HCT116 (cell line): ENCODE data around the gene DDX24. TPM values are rescaled to one million over a fixed set of nuclear protein-coding genes. Genes with fewer than 3 reads are reported as not detected.

Source experiments
- ATAC-seq: fragments of 200-7000 bp; cut with Tn5 transposase; 2 replicates; pipeline ENCODE4 v1.9.1; 2020; ENCODE audit warnings: mild to moderate bottlenecking, moderate library complexity
- BruUV-seq: library from RNA; stranded (reverse); fragments of 400-500 nt; replicated peaks from 2 replicates; lab custom pipeline; 2021; lab: Mats Ljungman, UMichigan
- CTCF ChIA-PET: fragments of 300-600 bp; sonication (Branson Sonifier 250); formaldehyde crosslinking; loops from one replicate; lab custom pipeline; 2021; ENCODE audit warnings: antibody characterized with exemption; lab: Charles Lee
- POLR2A ChIA-PET: fragments of 300-600, 350-600 bp; sonication (Branson Sonifier 250); formaldehyde crosslinking; loops from one replicate; lab custom pipeline; 2021; ENCODE audit warnings: antibody characterized with exemption; lab: Charles Lee
- RAD21 ChIA-PET, 2 experiments: fragments of 300-600 bp; sonication (Branson Sonifier 250); formaldehyde crosslinking; loops; one replicate each; lab custom pipeline; 2023; ENCODE audit warnings: low total read pairs in 2 of 2; ENCODE audit not compliant: uncharacterized antibody in 2 of 2, unreplicated experiment in 2 of 2, low non-redundant PET in 1 of 2; lab: Charles Lee
- DNase-seq: peaks from one replicate; pipeline ENCODE4 v3.0.0-alpha.2; 2010; ENCODE audit warnings: low read depth, low spot score
- H2AFZ ChIP-seq: fragments of 200-600 bp; shearing (Covaris generic), sonication (generic); 2 replicates; pipeline ENCODE4 v1.6.1; 2017; ENCODE audit warnings: low read depth, mixed run types, mixed read lengths, antibody characterized with exemption, low read length; ENCODE audit not compliant: poor library complexity, severe bottlenecking
- H3K27ac ChIP-seq: 2 replicates; pipeline ENCODE4 v1.5.1; 2012; ENCODE audit warnings: low read depth, low read length
- H3K27me3 ChIP-seq: fragments of 200-600 bp; sonication (generic); 2 replicates; pipeline ENCODE4 v1.6.1; 2016; ENCODE audit warnings: mixed run types, low read length, mixed read lengths; ENCODE audit not compliant: insufficient read depth
- H3K36me3 ChIP-seq, 2 experiments: fragments of 200-500 bp in 1 of 2; fragments of 200-600 bp in 1 of 2; sonication (Bioruptor generic) in 1 of 2; sonication (generic) in 1 of 2; 2 replicates each; pipeline versions ENCODE4 v1.5.1 to v1.6.1; 2014 to 2016; ENCODE audit warnings: low read length in 2 of 2, inconsistent platforms in 1 of 2, mixed read lengths in 1 of 2, mixed run types in 1 of 2; ENCODE audit not compliant: insufficient read depth in 2 of 2, control insufficient read depth in 1 of 2
- H3K4me1 ChIP-seq, 2 experiments: fragments of 200-600 bp in 1 of 2; sonication (generic) in 1 of 2; 2 replicates each; pipeline versions ENCODE4 v1.5.1 to v1.6.1; 2012 to 2017; ENCODE audit warnings: low read length in 2 of 2, inconsistent platforms in 1 of 2, mild to moderate bottlenecking in 1 of 2, mixed read lengths in 1 of 2, mixed run types in 1 of 2, moderate library complexity in 1 of 2; ENCODE audit not compliant: insufficient read depth in 2 of 2, control insufficient read depth in 1 of 2
- H3K4me2 ChIP-seq: fragments of 200-600 bp; sonication (generic); 2 replicates; pipeline ENCODE4 v1.6.1; 2017; ENCODE audit warnings: mixed run types, low read length, mixed read lengths
- H3K4me3 ChIP-seq, 2 experiments: fragments of 200-600 bp in 1 of 2; sonication (generic) in 1 of 2; replicated peaks in 1 of 2; 2 replicates each; pipeline ENCODE4 v1.5.1; 2011 to 2016; ENCODE audit warnings: low read length in 2 of 2, control low read depth in 1 of 2, low read depth in 1 of 2, mild to moderate bottlenecking in 1 of 2, mixed read lengths in 1 of 2, mixed run types in 1 of 2
- H3K79me2 ChIP-seq: fragments of 200-600 bp; sonication (generic); 2 replicates; pipeline ENCODE4 v1.6.1; 2017; ENCODE audit warnings: mild to moderate bottlenecking, mixed run types, low read length, moderate library complexity, mixed read lengths; ENCODE audit not compliant: insufficient read depth
- H3K9ac ChIP-seq: fragments of 200-600 bp; sonication (generic); 2 replicates; pipeline ENCODE4 v1.6.1; 2016; ENCODE audit warnings: low read length, mixed read lengths
- H3K9me2 ChIP-seq: fragments of 200-600 bp; sonication (generic), shearing (Covaris generic); 2 replicates; pipeline ENCODE4 v1.6.1; 2017; ENCODE audit warnings: mixed run types, mild to moderate bottlenecking, moderate library complexity; ENCODE audit not compliant: insufficient read depth
- H3K9me3 ChIP-seq, 2 experiments: fragments of 200-500 bp in 1 of 2; fragments of 200-600 bp in 1 of 2; sonication (Bioruptor generic) in 1 of 2; sonication (generic) in 1 of 2; 2 replicates each; pipeline ENCODE4 v1.6.1; 2014 to 2017; ENCODE audit warnings: low read length in 2 of 2, mixed read lengths in 2 of 2, inconsistent platforms in 1 of 2, low read depth in 1 of 2, mild to moderate bottlenecking in 1 of 2, mixed run types in 1 of 2, moderate library complexity in 1 of 2; ENCODE audit not compliant: control insufficient read depth in 1 of 2, insufficient read depth in 1 of 2
- H4K20me1 ChIP-seq: fragments of 200-600 bp; sonication (generic), shearing (Covaris generic); 2 replicates; pipeline ENCODE4 v1.6.1; 2017; ENCODE audit warnings: mixed run types, mild to moderate bottlenecking, moderate library complexity; ENCODE audit not compliant: insufficient read depth
- CBX3 ChIP-seq: IDR thresholded peaks from 2 replicates; pipeline ENCODE4 v1.6.1; 2012; ENCODE audit warnings: low read depth
- CEBPB ChIP-seq: IDR thresholded peaks from 2 replicates; pipeline ENCODE4 v1.6.1; 2012; ENCODE audit warnings: low read depth
- CTCF ChIP-seq, 3 experiments: fragments of 200-600 bp in 1 of 3; sonication (generic) in 1 of 3; IDR thresholded peaks in 2 of 3; conservative IDR thresholded peaks in 1 of 3; 2 replicates each; pipeline ENCODE4 v1.5.1; 2012 to 2017; ENCODE audit warnings: low read depth in 2 of 3, low read length in 2 of 3, antibody characterized with exemption in 1 of 3, borderline replicate concordance in 1 of 3, control low read depth in 1 of 3, mild to moderate bottlenecking in 1 of 3, mixed read lengths in 1 of 3, mixed run types in 1 of 3, moderate library complexity in 1 of 3; ENCODE audit not compliant: insufficient read depth in 1 of 3
- EZH2 ChIP-seq: fragments of 200-600 bp; sonication (generic); IDR thresholded peaks from 2 replicates; pipeline ENCODE4 v1.6.1; 2017; ENCODE audit warnings: antibody characterized with exemption, mixed run types
- EZH2phosphoT487 ChIP-seq: fragments of 200-600 bp; IDR thresholded peaks from 2 replicates; pipeline ENCODE4 v1.6.1; 2018; ENCODE audit warnings: antibody characterized with exemption, borderline replicate concordance
- FOSL1 ChIP-seq: IDR thresholded peaks from 2 replicates; pipeline ENCODE4 v1.6.1; 2012; ENCODE audit warnings: low read depth
- JUND ChIP-seq: IDR thresholded peaks from 2 replicates; pipeline ENCODE4 v1.6.1; 2012
- POLR2A ChIP-seq: IDR thresholded peaks from 2 replicates; pipeline ENCODE4 v1.7.0; 2011; ENCODE audit warnings: borderline replicate concordance; ENCODE audit not compliant: insufficient read depth, insufficient read length; ENCODE audit errors: extremely low read depth
- POLR2AphosphoS5 ChIP-seq: IDR thresholded peaks from 2 replicates; pipeline ENCODE4 v1.6.1; 2011; ENCODE audit warnings: mild to moderate bottlenecking, low read depth, low read length, moderate library complexity
- SIN3A ChIP-seq: IDR thresholded peaks from 2 replicates; pipeline ENCODE4 v1.6.1; 2012; ENCODE audit warnings: low read depth
- SP1 ChIP-seq: IDR thresholded peaks from 2 replicates; pipeline ENCODE4 v1.6.1; 2012; ENCODE audit warnings: low read depth
- TCF7L2 ChIP-seq: IDR thresholded peaks from 2 replicates; pipeline ENCODE4 v1.7.0; 2011; ENCODE audit warnings: borderline replicate concordance, inconsistent platforms; ENCODE audit not compliant: insufficient read depth, insufficient read length; ENCODE audit errors: extremely low read depth
- YY1 ChIP-seq: IDR thresholded peaks from 2 replicates; pipeline ENCODE4 v1.6.1; 2011; ENCODE audit warnings: low read length, low read depth, moderate library complexity, mild to moderate bottlenecking; ENCODE audit not compliant: insufficient replicate concordance; ENCODE audit errors: extremely low read depth
- ZBTB33 ChIP-seq: IDR thresholded peaks from 2 replicates; pipeline ENCODE4 v1.6.1; 2011; ENCODE audit warnings: mild to moderate bottlenecking, low read length, moderate library complexity; ENCODE audit not compliant: insufficient replicate concordance; ENCODE audit errors: extremely low read depth
- ZNF274 ChIP-seq: fragments of 200-500 bp; sonication (Bioruptor generic); IDR thresholded peaks from 2 replicates; pipeline ENCODE4 v1.6.1; 2014; ENCODE audit warnings: mild to moderate bottlenecking, low read depth, low read length, inconsistent platforms
- intact Hi-C: fragments of 100-400 bp; cut with micrococcal nuclease; formaldehyde crosslinking; loops from 2 replicates; pipeline ENCODE4 v1.10.0; 2022
- total RNA-seq: library from RNA; stranded (reverse); gene quantifications from one replicate; pipeline ENCODE4 v1.2.1, GENCODE V29; 2021; ENCODE audit not compliant: unreplicated experiment
- TF ChIP-seq, protein P1 (sequence below): IDR thresholded peaks from 2 replicates; pipeline ENCODE4 v1.6.1; 2012; ENCODE audit warnings: low read depth
- TF ChIP-seq, protein P2 (sequence below): IDR thresholded peaks from 2 replicates; pipeline ENCODE4 v1.6.1; 2012

Gene DDX24
- total RNA-seq, 1 experiment from 2014 or later: 169 TPM

DNA sequence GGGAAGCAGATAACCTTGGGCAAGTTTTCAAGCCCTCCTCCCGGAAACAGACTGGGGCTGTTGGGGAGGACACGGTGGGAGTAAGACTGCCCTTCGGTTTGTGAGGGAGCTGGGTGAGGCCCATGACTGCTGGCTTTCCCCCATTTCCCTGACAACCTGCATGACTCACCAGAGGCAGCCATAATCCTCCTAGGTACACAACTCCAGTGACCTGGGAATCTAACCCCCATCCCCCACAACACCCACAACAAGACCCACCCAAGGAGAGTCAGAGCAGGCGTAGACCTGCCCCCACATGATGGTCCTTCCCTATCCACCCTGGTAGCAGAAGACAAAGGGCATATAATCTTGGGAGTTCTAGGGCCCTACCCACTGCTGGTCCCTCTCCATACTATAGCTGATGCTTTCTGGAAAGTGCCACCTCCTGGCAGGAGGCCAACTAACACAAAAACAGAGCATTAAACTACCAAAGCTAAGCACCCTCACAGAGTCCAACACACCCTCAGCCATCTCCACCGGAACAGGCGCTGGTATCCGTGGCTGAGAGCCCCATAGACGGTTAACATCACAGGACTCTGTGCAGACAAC lies 14.8 kb downstream of the DDX24 start:
- Histone ChIP-seq H3K9me2 (no peaks in the 10 kb centered on the region), H4K20me1 (peaks cover 10% of the 10 kb centered on the region; the same call in 1 of the 2 replicates), H3K9ac (no peak overlapping the region), H3K36me3 (peaks cover 11 to 16% of the 10 kb centered on the region in 2 experiments; a peak in 3 of 4 replicates), H2AFZ (no peak overlapping the region), H3K4me2 (peak overlapping the region; percentile 61), H3K27ac (no peak overlapping the region; the same call in 1 of the 2 replicates), H3K79me2 (peaks cover 99% of the 10 kb centered on the region), H3K27me3 (no peaks in the 10 kb centered on the region), H3K9me3 (no peaks in the 10 kb centered on the region; a peak in 2 of 4 replicates), H3K4me1 (peaks cover 13 to 30% of the 10 kb centered on the region in 2 experiments), H3K4me3 (no peak overlapping the region)
- ChIA-PET POLR2A (no interaction called here), CTCF (interaction anchor here (0.6 to 1.3 kb wide), 2 partner anchors 10 to 15 kb away, joined by 3 to 5 read pairs; no protein-coding TSS in a partner anchor), RAD21 (no interaction called here)
- intact Hi-C loops: no loop called here
- ATAC-seq (peak; percentile 69), DNase-seq (no peak)
- no TSS peak for BruUV-seq
- no peak for TF ChIP-seq CBX3
- TF ChIP-seq ZNF274: no peak
- TF ChIP-seq TCF7L2: no peak
- no peak for TF ChIP-seq EZH2
- TF ChIP-seq JUND: no peak
- no peak for TF ChIP-seq CEBPB
- no peak for TF ChIP-seq ZBTB33
- TF ChIP-seq POLR2AphosphoS5: no peak
- no peak for TF ChIP-seq SIN3A
- no peak for TF ChIP-seq SP1
- no peak for TF ChIP-seq POLR2A
- TF ChIP-seq FOSL1: no peak
- TF ChIP-seq, protein P1, sequence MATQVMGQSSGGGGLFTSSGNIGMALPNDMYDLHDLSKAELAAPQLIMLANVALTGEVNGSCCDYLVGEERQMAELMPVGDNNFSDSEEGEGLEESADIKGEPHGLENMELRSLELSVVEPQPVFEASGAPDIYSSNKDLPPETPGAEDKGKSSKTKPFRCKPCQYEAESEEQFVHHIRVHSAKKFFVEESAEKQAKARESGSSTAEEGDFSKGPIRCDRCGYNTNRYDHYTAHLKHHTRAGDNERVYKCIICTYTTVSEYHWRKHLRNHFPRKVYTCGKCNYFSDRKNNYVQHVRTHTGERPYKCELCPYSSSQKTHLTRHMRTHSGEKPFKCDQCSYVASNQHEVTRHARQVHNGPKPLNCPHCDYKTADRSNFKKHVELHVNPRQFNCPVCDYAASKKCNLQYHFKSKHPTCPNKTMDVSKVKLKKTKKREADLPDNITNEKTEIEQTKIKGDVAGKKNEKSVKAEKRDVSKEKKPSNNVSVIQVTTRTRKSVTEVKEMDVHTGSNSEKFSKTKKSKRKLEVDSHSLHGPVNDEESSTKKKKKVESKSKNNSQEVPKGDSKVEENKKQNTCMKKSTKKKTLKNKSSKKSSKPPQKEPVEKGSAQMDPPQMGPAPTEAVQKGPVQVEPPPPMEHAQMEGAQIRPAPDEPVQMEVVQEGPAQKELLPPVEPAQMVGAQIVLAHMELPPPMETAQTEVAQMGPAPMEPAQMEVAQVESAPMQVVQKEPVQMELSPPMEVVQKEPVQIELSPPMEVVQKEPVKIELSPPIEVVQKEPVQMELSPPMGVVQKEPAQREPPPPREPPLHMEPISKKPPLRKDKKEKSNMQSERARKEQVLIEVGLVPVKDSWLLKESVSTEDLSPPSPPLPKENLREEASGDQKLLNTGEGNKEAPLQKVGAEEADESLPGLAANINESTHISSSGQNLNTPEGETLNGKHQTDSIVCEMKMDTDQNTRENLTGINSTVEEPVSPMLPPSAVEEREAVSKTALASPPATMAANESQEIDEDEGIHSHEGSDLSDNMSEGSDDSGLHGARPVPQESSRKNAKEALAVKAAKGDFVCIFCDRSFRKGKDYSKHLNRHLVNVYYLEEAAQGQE: no peak
- no peak for TF ChIP-seq YY1
- TF ChIP-seq, protein P2, sequence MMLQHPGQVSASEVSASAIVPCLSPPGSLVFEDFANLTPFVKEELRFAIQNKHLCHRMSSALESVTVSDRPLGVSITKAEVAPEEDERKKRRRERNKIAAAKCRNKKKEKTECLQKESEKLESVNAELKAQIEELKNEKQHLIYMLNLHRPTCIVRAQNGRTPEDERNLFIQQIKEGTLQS: no peak
- TF ChIP-seq CTCF (IDR thresholded peaks at IDR 0.05 in 2 of 3, conservative IDR thresholded peaks at IDR 0.05 in 1 of 3; ENCODE audit: borderline replicate concordance in 1 of 3, insufficient read depth in 1 of 3, low read depth in 2 of 3, low read length in 2 of 3): no peak
- no peak for TF ChIP-seq EZH2phosphoT487
